ENCODE data around the gene MEIS3.

DNA sequence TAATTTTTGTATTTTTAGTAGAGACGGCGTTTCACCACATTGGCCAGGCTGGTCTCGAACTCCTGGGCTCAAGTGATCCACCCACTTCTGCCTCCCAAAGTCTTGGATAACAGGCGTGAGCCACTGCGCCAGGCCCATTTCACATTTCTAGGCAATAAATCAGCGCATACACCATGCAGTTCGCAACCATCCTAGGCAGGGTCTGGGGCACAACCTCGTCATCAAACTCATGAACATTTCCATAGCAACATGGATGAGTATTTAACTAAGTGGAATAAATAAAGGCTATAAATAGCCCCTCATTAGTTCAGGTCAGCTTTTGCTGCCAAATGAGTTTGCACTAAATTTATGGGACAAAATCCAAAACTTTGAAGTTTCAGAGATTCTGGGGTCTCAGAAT lies 8.2 kb downstream of the MEIS3 start:
- TF ChIP-seq, protein P1, sequence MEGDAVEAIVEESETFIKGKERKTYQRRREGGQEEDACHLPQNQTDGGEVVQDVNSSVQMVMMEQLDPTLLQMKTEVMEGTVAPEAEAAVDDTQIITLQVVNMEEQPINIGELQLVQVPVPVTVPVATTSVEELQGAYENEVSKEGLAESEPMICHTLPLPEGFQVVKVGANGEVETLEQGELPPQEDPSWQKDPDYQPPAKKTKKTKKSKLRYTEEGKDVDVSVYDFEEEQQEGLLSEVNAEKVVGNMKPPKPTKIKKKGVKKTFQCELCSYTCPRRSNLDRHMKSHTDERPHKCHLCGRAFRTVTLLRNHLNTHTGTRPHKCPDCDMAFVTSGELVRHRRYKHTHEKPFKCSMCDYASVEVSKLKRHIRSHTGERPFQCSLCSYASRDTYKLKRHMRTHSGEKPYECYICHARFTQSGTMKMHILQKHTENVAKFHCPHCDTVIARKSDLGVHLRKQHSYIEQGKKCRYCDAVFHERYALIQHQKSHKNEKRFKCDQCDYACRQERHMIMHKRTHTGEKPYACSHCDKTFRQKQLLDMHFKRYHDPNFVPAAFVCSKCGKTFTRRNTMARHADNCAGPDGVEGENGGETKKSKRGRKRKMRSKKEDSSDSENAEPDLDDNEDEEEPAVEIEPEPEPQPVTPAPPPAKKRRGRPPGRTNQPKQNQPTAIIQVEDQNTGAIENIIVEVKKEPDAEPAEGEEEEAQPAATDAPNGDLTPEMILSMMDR (IDR thresholded peaks at IDR 0.05; ENCODE audit: insufficient read depth, low read length), result no peak
- no peak for TF ChIP-seq POLR2AphosphoS5 (IDR thresholded peaks at IDR 0.05; ENCODE audit: low read depth)
- no peak for TF ChIP-seq GABPA (IDR thresholded peaks at IDR 0.05; ENCODE audit: low read depth)

Measured in HL-60 (cell line).